Effector CD4-positive, alpha-beta T cell (primary cell): Measurements from ENCODE around the gene NRXN2.
A peak's percentile ranks its signal among the peaks of the same experiment; 100 is the strongest.

Experiments
- DNase-seq: peaks from one replicate; pipeline ENCODE4 v3.0.0-alpha.2; 2020

NRXN2 gene

GRCh38 chr11:64758330-64759079, 35.5 kb upstream of the NRXN2 start:
- DNase-seq: no peak

GRCh38 chr11:64757549-64758329, 34.7 kb upstream of the NRXN2 start:
- DNase-seq: no peak

DNA sequence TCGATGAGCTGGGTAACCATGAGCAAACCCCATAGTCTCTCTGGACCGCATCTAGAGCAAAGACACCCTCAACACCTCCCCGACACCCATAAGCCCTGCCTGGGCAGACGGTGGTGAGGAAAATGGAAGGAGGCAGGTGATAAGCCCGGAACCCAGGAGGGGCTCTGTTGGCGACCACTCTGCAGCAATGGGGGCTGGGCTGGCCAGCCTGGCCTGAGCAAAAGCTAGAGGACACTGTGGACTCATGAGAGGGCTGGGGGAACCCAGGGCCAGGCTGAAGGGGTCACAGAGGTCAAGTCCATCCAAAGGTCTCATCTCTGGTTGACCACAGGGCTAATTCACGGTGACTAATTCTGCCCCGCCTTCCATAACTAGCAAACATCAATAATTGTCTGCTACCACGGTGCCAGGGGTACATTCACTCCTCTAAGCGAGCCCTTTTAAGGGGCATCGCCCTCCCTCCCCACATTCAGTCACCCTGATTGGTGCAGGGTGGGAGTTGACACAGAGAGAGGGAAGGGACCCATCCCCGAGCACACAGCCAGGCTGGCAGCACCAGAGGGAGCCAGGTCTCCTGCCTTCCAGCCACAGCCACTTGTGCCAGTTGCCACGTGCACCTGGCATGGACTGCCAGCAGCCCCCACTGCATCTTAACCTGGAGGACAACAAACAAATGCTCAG, 32.8 kb upstream of the NRXN2 start:
- DNase-seq: no peak

- DNase-seq: no peak
Observed at GRCh38 chr11:64754919-64755662, 32.1 kb upstream of the NRXN2 start.

DNA sequence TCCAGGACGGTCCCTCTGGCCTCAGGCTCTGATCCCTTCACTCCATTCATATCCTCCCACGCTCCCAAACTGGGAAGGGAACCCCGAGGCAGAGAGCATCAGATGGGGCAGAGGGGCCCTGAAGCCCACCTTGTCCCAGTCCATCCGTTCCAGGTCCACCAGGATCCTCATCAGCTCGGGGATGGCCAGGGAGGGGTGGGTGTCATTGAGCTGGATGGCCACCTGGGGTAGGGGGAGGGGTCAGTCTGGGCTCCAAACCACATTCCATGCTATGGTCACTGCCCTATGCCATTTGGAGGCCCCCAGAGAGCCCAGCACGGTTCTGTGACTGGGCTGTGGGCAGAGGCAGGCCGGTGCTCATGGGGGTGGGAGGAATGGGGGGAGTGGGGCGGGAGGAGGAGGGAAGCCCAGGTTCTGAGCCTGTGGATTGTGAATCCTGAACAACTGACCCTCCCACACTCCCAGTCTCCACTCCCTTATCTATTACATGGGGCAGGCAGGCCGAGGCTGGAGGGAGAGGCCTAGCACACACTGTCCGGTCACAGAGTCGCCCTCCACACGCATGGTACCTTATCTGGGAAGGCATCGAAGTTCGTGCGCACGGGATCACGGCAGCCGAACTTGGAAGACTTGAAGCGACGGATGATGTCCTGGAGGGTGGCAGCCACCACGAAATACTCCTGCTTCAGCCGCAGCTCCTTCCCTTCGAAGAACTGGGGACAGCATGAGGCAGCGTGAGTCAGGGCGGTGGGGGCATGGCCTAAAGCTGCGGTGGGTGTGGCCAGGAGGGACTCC, 31.3 kb upstream of the NRXN2 start:
- no peak for DNase-seq

DNA sequence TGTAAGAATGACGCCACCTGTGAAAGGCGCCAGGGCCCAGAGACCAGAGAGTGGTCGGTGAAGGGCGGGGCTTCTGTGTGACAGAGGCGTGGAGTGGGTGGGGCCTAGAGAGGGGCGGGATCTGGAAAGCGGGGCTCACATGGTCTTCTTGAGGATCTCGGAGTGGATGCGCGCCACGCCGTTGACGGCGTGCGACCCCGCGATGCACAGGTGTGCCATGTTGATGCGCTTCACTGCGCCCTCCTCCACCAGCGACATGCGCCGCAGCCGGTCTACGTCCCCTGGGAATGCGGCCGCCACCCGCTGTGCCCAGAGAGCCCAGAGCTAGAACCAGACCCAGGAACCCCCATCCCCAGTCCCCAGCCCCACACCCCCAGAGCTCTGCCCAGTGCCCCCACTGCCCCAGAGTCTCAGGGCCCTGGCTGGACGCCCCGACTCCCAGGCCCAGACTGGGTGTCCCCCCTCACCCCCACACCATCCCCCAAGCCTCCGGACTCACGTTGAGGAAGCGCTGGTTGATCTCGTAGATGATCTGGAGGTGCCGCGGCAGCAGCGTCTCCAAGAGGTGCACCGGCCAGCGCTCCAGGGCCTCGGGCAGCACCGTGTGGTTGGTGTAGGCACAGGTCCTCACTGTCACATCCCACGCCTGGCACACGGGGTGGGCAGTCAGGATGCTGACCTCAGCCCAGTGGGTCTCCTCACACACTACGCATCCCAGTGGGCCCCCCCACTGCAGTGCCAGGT, 30.6 kb upstream of the NRXN2 start:
- DNase-seq: no peak

DNA sequence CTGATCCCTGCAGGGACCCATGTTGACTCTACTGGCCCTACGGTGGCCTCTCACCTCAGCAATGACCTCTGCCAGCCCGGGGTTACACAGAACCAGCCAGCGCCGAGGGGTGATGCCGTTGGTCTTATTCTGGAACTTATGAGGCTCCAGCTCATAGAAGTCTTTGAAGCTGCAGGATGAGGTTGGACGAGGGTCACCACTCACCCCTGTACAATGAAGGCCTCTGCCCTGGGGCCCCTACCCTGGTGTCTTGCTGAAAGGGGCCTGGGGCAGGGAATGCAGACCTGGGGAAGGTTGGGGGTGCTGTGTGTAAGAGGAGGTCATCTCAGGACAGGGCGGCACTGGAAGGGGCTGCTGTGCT, 30.0 kb upstream of the NRXN2 start:
- no peak for DNase-seq

DNA sequence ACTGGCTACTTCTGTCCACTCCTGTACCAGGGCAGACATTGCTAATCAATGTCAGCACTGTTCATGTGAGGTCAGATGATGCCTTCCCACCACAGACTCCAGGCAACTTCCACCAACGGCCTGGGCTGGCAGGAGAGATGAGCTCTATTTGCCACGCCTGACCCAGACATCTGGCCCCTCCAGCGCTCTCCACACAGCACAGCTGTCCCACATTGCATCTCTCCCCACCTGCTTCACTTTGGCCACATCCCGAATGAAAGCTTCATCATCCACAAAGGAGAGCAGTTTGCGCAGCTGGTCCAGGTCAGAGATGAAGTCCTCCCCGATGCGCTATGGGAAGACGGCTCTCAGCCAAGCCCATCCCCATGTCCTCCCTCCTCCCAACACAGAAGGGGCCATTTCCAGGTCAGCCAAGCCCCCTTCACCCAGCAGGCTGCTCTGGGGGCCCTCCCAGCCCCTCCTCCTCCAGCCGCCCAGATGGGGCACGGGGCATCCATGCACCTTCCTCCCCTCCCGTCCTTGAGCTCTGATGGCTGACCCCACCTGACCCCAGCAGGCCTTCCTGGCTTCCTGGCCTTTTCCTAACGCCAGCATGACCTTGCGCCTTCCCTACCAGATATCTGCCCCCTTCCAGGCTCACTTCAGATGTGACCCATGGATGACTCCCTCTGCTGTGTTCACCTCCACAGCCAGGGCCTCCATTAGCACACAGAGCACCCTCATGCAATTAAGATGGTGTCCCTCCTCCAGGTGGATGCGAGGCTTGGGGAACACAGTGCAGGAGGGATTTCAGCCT, 29.4 kb upstream of the NRXN2 start:
- DNase-seq: no peak

- DNase-seq: no peak
Observed at GRCh38 chr11:64751580-64751979, 28.6 kb upstream of the NRXN2 start.

DNA sequence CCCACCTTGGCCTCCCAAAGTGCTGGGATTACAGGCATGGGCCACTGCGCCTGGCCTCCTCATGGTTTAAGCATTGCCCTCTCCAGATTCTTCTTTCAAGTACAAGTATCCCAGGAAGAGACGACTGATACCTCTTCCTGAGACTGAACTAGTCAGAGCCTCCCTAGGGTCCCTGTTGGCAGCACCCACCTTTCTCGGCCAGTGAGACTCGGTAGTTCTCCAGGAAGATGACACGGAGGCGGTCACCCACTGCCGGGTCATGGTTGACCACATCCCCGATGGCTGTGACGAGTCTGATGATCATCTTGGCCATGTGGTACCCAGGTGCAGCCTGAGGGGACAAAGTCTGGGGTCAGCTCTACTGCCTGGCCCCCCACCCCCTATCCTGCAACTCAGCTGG, 28.1 kb upstream of the NRXN2 start:
- DNase-seq: no peak

DNA sequence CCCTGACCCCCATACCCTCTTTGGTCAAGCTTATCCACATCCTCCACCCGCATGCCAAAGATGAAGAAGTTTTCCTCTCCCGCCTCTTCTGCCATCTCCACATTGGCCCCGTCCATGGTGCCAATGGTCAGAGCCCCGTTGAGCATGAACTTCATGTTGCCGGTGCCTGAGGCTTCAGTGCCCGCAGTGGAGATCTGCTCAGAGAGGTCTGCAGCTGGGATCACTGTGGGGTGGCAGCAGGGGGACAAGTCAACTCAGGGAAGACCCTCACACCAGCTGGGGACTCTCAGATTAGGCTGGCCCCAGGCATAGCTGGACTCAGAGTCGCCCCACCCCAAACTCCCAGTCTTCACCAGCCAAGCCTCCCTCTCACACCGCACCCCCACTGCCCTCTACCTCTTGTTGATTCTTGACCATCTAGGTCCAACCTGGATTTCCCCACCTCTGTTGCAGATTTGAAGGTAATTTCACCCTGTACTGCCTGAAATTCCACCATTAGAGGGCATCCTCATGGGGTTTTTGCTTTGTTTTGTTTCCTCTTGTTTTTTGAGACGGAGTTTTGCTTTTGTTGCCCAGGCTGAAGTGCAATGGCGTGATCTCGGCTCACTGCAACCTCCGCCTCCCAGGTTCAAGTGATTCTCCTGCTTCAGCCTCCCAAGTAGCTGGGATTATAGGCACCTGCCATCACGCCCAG, 27.5 kb upstream of the NRXN2 start:
- no peak for DNase-seq

DNA sequence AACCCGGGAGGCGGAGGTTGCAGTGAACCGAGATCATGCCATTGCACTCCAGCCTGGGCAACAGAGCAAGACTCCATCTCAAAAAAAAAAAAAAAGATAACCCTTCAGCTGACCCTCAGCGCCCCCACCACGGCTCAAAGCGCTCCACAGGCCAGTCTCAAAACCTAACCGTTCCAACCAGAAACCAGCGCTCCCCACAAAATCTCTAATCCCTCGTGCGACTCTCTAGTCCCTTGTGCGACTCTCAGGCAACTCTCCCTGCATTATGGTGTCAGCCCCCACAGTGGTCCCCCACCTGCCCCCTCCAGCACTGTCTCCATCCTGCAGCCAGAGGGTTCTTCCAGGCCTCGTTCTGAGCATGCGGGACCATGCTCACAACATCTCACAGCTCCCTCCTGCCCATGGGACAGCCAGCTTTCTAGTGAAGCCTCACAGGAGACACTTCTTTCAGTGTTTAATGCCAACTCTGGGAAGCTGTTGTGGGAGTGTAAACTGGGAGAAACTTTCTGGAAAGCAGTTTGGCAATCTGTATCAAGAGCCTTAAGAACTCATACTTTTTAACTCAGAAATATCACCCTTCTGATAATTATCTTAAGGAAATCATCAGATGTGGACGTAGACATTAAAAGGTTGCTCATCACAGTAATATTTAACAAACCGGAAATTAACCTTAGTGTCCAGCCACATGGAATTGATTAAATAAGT, 25.1 kb upstream of the NRXN2 start:
- no peak for DNase-seq

- DNase-seq: no peak
Observed at GRCh38 chr11:64746486-64746885, 23.5 kb upstream of the NRXN2 start.

GRCh38 chr11:64745521-64746328, 22.7 kb upstream of the NRXN2 start:
- DNase-seq: peak; percentile 73

DNA sequence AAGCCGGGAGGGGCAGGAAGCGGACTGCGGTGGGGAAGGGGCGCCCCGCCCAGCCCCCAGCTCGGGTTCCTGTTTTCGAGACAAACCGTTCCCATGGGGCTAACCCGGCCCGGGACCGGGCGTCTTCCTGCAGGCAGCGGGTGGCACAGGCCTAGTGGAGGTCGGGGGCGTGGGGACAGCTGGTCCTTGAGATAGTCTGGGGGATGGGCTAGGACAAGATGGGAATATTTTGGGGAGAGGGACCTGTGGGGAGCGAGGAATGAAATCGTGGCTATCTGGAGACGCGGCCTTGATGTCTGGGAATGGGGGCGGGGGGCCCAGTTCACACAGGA, 22.2 kb upstream of the NRXN2 start:
- DNase-seq: peak; percentile 74

DNA sequence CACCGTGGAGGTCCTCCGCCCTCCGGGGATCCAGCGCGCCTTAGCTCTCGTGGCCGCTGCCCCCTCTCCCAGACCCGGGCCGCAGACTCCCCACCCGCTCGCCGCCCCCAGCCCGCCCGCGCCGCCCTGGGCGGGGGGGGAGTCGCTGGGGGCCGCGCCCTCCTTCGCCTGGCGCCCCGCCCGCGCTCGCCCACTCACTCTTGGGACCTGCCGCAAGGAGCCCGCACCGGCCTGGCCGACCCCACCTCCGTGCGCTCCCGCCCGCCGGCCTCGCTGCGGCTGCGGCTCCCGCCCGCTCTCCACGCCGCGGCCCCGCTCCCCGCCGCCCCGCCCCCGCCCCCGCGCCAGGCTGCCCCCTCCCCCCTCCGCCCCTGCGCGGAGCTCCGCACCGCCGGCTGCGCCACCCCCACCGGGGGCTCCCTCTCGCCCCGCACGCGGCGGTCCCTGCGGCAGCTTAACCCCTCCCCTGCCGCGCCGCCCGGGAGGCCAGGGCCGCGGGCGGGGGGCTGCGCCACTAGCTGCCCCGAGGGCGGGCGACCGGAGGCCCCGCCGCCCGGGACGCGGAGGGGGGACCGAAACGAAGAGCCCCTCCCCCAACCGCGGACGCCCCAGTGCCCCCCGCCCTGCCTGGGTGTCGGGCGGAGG, 21.7 kb upstream of the NRXN2 start:
- peak; percentile 27 for DNase-seq

GRCh38 chr11:64743591-64744543, 20.9 kb upstream of the NRXN2 start, which contains the start of gene RASGRP2:
TSS of gene RASGRP2 (minus strand) at chr11:64744142. CDS start at chr11:64742866, 1,276 bp downstream.
- peak; percentile 83 for DNase-seq
